LoVo (cell line): ENCODE data around the gene ZSWIM8.
A peak's percentile ranks its signal among the peaks of the same experiment; 100 is the strongest.
"Not testable (repeated sequence)": the region's sequence is repeated elsewhere in the genome, so short reads cannot be mapped to it uniquely, and the experiment has no call there.

ENCODE experiments used
- DNase-seq: peaks from one replicate; pipeline ENCODE4 v3.0.0-alpha.2; 2016; ENCODE audit warnings: low spot score

ZSWIM8 gene

DNA sequence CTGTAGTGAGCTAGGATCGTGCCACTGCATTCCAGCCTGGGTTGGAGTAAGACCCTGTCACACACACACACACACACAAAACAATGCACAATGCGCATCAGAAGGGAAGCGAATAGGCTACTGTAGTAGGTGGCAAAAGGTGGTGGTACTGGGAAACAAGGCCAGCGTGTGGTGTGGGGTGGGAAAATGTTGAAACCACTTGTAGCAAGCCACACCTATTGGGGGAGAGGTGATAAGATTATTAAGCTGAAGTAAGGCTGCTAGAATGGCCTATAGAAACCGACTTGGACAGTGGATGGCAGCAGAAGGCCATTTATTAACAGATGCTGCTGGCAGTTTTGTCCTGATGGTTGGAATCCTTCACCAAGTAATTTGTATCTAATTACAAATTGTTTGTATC, 10.8 kb upstream of the ZSWIM8 start:
- DNase-seq: no peak

DNA sequence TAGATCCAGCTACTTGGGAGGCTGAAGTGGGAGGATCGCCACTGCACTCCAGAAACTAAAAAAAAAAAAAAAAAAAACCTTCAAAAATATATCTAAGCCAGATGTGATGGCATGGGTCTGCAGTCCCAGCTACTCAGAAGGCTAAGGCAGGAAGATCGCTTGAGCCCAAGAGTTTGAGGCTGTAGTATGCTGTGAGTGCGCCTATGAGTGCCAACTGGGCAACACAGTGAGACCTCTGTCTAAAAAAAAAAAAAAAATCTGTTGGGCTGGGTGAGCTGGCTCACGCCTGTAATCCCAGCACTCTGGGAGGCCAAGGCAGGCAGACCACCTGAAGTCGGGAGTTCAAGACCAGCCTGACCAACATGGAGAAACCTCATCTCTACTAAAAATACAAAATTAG, 6.4 kb upstream of the ZSWIM8 start:
- no peak for DNase-seq

DNA sequence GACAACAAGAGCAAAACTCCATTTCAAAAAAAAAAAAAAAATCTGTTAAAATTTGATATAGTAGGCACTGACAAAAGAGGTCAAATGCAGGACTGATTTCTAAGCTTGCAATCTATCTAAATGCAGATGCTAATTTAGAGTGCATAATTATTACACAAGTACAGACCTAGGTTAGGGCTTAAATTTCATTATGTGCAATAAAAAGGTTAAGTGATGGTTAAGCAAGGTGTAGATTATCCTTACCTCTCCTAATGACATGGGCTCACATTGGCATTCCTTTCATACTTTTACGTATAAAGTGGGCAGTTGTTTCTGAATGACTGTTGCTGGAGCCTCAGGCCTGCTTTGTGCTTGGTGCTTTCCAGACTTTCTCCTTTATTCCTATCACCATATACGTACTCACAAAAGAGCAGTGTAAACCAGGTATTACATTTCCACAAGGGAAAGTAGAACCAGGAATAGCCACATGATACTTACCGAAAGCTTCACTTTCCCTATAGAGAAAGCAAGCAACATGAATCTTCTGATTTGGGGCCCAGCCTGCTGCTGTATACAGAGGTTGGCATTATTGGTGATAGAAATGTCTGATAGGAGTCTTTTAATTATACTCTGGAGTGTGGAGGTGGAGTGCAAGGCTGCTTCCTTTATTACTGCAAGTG, 5.7 kb upstream of the ZSWIM8 start:
- no peak for DNase-seq

DNA sequence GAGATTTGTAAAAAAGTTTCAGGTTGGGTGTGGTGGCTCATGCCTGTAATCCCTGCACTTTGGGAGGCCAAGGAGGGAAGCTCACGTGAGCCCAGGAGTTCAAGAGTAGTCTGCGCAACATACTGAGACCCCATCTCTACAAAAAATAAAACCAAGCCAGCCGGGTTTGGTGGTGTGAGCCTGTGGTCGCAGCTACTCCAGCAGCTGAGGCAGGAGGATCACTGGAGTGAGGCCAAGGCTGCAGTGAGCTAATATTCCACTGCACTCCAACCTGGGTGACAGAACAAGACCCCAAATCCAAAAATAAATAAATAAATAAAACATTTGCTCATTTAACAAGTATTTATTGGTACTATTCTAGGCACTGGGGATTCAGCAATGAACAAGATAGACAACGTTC, 5.1 kb upstream of the ZSWIM8 start:
- DNase-seq: no peak

DNA sequence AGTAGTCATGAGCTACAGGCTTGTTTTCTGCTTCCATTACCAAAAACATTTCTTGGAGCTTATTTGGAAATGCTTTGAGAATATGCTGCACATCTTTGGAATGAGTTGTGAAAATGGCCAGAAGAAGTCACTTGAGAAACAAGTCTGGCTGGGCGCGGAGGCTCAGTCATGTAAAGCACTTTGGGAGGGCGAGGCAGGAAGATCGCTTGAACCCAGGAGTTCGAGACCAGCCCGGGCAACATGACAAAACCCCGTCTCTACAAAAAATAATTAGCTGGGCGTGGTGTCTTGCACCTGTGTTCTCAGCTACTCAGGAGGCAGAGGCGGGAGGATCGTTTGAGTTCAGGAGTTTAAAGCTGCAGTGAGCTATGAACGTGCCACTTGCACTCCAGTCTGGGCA, 4.4 kb upstream of the ZSWIM8 start:
- no peak for DNase-seq

DNA sequence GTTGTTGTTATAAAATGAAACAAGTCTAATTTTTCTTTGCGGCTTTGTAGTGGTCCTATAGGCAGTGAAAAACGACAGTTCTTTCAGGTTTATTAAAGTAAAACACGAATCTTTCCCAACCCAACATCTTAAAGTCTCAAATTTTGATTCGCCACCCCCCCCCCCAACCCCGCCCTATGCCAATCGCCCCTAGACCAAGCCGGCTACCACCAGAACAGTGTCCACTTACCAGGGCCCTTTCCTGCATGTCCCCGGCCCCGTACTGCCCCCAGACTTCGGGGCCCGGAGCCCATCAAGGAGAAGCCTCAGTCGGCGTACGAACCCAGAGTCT, 3.9 kb upstream of the ZSWIM8 start:
- no peak for DNase-seq

DNA sequence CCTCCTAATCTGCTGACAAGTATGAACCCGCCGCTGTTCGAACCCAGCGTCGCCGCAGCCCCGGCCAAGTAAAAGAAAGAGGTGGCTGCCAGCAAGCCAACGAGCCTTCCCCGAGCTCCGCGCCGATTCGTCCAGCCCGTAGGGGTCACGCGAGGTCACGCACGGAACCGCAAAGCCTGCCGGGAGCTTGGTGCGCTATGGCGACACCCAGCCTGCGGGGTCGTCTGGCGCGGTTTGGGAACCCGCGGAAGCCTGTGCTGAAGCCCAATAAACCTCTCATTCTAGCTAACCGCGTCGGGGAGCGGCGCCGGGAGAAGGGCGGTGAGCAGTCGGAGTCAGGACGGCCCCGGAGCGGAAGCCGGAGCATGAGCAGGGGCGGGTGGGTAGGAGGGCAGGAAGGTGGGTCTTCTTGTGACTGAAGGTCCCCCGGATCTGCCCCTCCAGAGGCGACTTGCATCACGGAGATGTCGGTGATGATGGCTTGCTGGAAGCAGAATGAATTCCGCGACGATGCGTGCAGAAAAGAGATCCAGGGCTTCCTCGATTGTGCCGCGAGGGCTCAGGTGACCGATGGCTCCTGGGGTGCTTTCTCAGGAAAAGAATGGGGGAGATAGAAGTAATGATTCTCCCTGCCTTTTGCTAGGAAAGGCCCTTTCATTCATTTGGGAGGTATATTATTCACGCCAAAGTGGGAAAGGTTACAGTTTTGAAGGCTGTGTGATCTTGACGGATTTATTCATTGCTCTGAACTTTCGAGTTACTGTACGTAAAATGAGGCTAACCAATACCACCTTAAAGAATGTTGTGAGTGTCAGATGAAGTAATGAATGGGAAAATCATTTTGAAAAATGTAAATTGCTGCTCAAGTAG, 3.3 kb upstream of the ZSWIM8 start, which contains the start of gene CHCHD1:
Gene CHCHD1, plus strand, starts transcription at position 170 of the 870 bp plus-strand sequence. Its CDS starts 28 bp downstream, at position 198.
- peak; percentile 87 for DNase-seq

DNA sequence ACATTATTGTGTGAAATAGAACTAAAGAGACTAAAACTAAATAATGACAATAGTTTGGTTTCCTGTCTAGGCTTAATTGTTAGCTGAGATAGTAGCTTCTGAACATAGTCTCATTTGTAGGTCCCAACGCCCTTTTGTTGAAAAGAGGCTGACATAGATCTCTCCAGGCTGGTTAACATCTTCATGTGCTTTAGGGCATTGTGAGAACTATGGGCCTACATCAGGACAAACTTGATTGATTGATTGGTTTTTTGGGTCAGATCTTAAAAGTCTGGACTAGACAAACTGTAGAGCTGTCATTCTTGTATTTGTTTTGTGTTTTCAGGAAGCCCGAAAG, 2.7 kb upstream of the ZSWIM8 start:
- no peak for DNase-seq

DNA sequence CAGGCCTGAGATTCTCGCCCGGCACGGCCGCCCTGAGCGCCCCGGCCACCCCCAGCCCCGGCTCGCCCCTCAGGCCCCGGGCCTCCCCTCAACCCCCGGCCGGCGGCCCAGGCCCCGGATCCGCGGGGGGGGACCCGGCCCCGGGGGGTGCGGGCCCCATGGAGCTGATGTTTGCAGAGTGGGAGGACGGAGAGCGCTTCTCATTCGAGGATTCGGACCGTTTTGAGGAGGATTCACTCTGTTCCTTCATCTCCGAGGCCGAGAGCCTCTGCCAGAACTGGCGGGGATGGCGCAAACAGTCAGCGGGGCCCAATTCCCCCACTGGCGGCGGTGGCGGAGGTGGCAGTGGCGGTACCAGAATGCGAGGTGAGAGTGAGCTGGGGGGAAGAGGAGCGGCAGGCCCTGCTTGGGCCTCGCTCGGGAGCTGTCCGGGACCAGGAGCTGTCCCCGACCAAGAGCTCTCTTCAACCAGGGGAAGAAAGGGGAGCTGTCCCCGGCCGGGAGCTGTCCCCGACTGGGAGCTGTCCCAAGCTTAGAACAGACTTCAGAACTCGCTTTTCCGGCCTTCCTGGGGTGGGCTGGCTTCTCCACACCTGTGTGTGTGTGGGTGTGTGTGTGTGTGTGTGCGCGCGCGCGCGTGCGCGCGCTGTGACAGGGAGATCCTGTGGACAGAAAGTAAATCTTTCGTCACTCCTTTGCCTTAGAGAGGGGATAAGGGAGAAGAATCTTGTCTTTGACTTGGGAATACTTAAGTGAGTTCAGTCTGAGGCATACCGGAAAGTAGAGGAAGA, 510 bp downstream of the ZSWIM8 start:
- DNase-seq: no peak

DNA sequence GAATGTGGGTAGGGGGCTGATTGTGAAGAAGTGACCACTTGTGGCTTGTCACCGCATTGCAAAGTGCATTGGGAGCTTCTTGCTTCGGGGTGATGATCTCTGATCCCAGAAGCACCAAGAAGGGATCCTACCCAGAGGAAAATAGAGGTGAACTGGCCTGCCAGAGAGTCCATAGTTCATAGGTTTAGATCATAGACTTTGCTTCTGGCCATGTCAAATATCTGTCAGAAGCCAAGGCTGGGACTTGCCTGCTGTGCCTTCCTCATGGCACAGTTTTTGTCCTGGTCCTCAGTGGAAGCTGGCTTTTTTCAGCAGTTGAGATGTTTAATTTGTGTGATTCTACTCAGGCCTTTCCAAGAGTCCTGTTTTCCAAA, 1.1 kb downstream of the ZSWIM8 start:
- DNase-seq: no peak

DNA sequence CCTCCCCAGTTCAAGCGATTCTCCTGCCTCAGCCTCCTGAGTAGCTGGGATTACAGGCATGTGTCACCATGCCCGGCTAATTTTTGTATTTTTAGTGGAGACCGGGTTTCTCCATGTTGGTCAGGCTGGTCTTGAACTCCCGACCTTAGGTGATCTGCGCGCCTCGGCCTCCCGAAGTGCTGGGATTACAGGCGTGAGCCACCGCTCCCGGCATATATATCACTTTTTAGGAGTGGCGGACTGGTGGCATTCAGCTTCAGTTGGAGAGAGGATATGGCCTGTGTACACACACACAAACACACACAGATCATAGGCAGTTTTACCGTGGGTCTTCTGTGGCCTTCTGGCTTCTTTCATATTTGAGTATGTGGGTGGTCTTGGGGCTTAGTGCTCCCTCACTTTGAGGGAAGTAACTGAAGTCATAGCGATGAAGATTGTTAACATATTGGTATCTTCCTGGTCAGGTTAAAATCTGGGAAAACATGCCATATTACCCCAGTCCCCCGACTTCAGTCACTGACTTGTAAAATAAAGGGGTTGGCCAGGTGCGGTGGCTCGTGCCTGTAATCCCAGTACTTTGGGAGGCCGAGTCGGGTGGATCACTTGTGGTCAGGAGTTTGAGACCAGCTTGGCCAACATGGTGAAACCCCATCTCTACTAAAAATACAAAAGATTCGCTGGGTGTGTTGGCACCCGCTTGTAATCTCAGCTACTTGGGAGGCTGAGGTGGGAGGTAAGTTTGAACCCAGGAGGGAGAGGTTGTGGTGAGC, 1.8 kb downstream of the ZSWIM8 start:
- not testable (repeated sequence) for DNase-seq

DNA sequence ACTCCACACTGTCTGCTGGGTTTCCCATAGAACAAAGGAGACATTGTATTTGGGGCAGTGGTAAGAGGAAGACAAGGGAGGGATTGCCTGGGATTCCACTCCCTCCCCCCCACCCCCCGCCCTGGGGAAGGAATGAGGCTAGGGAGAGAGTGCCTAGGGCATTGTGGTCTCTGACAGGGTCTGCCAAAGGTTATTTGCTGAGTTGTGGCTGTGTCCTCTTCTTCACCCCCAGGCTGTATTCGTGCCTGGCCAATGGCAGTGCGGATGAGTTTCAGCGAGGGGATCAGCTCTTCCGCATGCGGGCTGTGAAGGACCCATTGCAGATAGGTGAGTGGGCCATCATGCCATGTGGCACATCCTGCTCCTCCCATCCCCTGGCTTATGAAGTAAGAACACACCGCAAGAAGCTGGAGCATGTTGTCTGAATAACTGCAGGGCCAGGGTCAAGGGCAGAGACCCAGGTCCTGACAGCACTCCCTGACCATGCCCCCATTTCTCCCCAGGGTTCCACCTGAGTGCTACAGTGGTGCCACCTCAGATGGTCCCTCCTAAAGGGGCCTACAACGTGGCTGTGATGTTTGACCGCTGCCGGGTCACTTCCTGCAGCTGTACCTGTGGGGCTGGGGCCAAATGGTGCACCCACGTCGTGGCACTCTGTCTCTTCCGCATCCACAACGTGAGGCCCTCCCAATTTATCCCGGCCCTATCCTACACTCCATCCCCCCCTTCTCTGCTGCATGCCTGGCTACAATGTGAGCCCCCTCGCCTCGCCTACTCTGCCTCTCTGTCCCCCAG, 3.7 kb downstream of the ZSWIM8 start:
- DNase-seq: no peak

DNA sequence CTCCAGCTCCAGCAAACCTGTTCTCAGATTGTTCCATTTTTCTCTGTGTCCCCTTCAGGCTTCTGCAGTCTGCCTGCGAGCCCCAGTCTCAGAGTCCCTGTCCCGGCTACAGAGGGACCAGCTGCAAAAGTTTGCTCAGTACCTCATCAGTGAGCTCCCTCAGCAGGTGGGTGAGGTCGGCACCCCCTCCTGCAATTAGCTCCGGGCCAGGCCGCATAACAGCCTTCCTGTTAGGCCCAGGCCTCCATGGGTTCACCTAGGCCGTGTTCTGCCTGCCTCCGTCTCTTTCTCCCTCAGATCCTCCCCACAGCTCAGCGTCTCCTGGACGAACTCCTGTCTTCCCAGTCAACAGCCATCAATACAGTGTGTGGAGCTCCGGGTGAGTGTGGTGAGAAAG, 4.3 kb downstream of the ZSWIM8 start:
- no peak for DNase-seq

DNA sequence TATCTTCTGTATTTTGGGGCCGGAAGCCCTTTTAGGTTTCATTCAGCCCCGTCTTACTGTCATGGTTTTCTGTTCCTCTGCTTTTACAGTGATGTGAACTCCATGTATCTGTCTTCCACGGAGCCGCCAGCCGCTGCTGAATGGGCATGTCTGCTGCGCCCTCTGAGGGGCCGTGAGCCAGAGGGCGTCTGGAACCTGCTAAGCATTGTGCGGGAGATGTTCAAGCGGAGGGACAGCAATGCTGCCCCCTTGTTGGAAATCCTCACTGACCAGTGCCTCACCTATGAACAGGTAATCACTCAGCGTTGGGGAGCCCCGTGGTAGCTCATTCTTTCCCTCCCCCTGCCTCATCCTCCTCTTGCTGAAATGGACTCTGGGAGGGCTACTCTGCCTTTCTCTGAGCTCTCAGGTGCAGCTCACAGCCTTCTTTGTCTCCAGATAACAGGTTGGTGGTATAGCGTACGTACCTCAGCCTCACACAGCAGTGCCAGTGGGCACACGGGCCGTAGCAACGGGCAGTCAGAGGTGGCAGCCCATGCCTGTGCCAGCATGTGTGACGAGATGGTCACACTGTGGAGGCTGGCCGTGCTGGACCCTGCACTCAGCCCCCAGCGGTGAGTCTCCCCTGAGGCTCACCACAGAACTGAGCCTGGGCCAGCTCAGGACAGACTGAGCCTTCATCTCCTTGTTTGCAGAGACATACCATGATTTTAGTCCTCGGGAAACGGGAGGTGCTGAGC, 5.7 kb downstream of the ZSWIM8 start:
- DNase-seq: no peak

DNA sequence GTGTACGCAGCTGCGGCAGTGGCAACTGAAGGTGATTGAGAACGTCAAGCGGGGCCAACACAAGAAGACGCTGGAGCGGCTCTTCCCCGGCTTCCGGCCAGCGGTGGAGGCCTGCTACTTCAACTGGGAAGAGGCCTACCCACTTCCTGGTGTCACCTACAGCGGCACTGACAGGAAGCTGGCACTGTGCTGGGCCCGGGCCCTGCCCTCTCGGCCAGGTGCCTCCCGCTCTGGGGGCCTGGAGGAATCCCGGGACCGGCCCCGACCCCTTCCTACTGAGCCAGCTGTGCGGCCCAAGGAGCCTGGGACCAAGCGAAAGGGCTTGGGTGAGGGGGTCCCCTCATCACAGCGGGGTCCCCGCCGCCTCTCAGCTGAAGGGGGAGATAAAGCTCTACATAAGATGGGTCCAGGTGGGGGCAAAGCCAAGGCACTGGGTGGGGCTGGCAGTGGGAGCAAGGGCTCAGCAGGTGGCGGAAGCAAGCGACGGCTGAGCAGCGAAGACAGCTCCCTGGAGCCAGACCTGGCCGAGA, 6.5 kb downstream of the ZSWIM8 start:
- no peak for DNase-seq

DNA sequence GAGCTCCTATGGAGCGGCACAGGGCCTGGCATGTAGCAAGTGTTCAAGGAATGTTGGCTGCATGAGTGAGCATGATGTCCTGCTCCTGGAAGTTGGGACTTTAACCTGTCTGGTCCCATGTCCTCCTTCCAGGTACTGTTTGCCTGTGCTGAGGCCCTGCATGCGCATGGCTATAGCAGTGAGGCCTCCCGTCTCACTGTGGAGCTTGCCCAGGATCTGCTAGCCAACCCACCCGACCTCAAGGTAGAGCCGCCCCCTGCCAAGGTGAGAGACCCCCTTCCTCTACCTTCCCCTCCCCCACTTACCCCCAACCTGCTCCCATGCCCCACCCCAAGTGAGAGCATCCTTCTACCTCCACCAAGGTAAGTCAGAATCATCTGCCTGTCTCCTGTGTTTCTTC, 8.1 kb downstream of the ZSWIM8 start:
- DNase-seq: no peak

DNA sequence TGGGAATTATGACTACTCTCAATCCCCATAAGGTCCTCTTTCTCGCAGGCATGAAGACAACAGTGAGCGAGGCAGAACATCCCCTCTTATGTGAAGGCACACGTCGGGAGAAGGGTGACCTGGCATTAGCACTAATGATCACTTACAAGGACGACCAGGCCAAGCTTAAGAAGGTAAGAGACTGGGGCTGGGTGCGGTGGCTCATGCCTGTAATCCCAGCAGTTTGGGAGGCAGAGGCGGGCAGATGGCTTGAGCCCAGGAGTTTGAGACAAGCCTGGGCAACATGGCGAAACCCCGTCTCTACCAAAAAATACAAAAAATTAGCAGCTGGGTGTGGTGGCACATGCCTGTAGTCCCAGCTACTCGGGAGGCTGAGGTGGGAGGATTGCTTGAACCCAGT, 10.1 kb downstream of the ZSWIM8 start:
- DNase-seq: not testable (repeated sequence)

DNA sequence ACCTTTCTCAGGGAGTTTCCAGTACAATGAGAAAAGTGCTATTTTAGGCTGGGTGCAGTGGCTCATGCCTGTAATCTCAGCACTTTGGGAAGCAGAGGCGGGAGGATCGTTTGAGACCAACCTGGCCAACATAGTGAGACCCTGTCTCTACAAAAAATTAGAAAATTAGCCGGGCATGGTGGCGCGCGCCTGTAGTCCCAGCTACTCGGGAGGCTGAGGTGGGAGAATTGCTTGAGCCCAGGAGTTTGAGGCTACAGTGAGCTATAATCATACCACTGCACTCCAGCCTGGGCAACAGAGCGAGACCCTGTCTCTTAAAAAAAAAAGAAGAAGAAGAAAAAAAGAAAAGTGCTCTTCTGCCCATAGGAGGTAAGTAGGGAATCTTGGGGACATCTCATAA, 10.6 kb downstream of the ZSWIM8 start:
- DNase-seq: not testable (repeated sequence)

DNA sequence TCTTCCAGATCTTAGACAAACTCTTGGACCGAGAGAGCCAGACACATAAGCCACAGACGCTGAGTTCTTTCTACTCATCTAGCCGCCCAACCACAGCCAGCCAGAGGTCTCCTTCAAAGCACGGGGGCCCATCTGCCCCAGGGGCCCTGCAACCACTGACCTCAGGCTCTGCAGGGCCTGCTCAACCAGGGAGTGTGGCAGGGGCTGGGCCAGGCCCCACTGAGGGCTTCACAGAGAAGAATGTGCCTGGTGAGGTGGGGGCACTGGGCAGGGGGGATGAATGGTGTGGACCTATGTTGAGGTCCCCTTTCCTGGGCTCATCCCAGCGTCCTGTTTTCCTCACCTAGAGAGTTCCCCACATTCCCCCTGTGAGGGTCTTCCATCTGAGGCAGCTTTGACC, 11.4 kb downstream of the ZSWIM8 start:
- DNase-seq: no peak

DNA sequence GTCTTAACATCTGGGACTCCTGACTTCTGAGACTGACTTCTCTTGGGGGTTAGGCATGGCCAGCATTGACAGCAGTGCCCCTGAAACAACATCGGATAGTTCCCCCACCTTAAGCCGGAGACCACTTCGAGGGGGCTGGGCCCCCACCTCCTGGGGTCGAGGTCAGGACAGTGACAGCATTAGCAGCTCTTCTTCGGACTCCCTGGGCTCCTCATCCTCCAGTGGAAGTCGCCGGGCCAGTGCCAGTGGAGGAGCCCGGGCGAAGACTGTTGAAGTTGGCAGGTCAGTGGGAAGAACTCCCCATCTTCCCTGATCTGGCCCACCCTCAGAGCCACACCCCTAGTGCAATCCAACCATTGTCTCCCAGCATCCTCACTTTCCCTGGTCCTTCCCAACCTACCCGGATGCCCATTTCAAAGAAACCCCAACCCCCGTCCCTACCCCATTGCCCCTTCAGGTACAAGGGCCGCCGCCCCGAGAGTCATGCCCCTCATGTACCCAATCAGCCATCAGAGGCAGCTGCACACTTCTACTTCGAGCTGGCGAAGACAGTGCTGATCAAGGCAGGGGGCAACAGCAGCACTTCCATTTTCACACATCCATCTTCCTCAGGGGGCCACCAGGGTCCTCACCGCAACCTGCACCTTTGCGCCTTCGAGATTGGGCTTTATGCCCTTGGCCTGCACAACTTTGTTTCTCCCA, 12.1 kb downstream of the ZSWIM8 start:
- no peak for DNase-seq
